ENCODE data around the gene TTC21A.

DNA sequence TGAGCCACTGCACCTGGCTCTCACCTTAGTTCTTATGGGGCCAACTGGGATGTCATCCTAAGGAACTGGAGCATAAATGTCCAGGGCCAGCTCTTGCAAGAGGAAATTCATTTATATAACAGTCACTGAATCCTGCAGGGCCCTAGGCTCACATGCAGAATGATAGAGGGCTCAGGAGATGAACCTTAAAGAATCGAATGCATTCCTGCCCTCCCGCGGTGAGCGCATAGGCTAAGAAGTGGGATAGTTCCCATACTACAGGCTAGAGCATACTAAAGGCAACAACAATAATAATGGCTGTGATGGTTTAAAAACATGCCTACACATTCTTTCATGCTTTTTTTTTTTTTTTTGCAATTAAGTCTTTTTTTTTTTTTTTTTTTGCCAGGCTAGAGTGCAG, 63.0 kb downstream of the TTC21A start:
- TF ChIP-seq POLR2A (IDR thresholded peaks at IDR 0.05; ENCODE audit: low read depth) (no peak), POLR2AphosphoS5 (IDR thresholded peaks at IDR 0.05) (no peak)
- TF ChIP-seq, protein P1, sequence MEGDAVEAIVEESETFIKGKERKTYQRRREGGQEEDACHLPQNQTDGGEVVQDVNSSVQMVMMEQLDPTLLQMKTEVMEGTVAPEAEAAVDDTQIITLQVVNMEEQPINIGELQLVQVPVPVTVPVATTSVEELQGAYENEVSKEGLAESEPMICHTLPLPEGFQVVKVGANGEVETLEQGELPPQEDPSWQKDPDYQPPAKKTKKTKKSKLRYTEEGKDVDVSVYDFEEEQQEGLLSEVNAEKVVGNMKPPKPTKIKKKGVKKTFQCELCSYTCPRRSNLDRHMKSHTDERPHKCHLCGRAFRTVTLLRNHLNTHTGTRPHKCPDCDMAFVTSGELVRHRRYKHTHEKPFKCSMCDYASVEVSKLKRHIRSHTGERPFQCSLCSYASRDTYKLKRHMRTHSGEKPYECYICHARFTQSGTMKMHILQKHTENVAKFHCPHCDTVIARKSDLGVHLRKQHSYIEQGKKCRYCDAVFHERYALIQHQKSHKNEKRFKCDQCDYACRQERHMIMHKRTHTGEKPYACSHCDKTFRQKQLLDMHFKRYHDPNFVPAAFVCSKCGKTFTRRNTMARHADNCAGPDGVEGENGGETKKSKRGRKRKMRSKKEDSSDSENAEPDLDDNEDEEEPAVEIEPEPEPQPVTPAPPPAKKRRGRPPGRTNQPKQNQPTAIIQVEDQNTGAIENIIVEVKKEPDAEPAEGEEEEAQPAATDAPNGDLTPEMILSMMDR (IDR thresholded peaks at IDR 0.05) = no peak
